Measurements from ENCODE around the gene HK3. TPM values are rescaled to one million over a fixed set of nuclear protein-coding genes. Genes with fewer than 3 reads are reported as not detected.

HK3 gene
- total and polyA plus RNA-seq, 9 of the 15 experiments (the other 6 are each of a cell fraction or from before 2014, with no cell fraction given) = 0.16 TPM; not detected in 8

DNA sequence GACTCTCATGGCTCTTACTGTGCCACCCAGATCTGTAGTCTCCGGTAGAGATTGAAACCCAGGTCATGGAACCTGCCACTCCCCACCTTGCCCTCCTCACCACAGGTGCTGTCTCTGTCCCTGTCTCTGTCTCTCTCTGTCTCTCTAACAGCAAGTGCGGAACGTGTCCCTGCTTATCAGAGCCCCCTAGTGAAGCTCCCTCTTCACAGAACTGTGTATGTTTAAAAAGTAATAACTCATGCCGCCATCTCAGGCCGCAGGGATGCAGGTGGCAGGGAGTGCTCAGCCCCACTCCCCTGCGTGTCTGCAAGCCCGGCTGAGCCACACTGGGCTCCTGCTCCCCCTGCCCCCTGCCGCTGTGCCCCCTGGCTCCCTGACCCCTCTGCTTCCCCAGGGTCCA, 45.0 kb downstream of the HK3 start:
- WGBS (ENCODE audit: insufficient coverage, low coverage, missing lambda C conversion rate) = 4% methylated on average over 7 of the region's 8 CpGs
- CTCF ChIA-PET (ENCODE audit: low intra/inter-chr PET ratio) = no interaction called here
- H3K4me1 ChIP-seq (replicated peaks in 1 of 2; ENCODE audit: control insufficient read depth in 2 of 2, insufficient read depth in 2 of 2, low read length in 2 of 2) = peaks cover 0 to 21% of the 10 kb centered on the region in 2 experiments; a peak in 1 of 5 replicates
- no peaks in the 10 kb centered on the region; the same call in 1 of the 2 replicates for H4K20me1 ChIP-seq (replicated peaks; ENCODE audit: control insufficient read depth, insufficient read depth, low read length)
- H3K9me1 ChIP-seq (ENCODE audit: control insufficient read depth, insufficient read depth, low read length) = peaks cover 3% of the 10 kb centered on the region
- H3K9me3 ChIP-seq (replicated peaks; ENCODE audit: control insufficient read depth, insufficient read depth, low read depth, low read length) = no peaks in the 10 kb centered on the region
- intact Hi-C loops (cut with micrococcal nuclease) (no loop called here), in situ Hi-C loops (cut with MboI) (no loop called here)
- H3K4me2 ChIP-seq (ENCODE audit: insufficient read depth, low read length) = no peak overlapping the region
- no peak overlapping the region for H2AFZ ChIP-seq (ENCODE audit: low read depth, low read length)
- no peaks in the 10 kb centered on the region for H3K79me2 ChIP-seq (ENCODE audit: control insufficient read depth, insufficient read depth, low read length)
- no peaks in the 10 kb centered on the region for H3K36me3 ChIP-seq (ENCODE audit: control insufficient read depth, insufficient read depth, low read length)
- H3K27ac ChIP-seq (ENCODE audit: extremely low read depth, low read depth, low read length) = no peak overlapping the region
- no peak for FAIRE-seq
- POLR2A ChIA-PET = interaction anchor here (0.7 kb wide), 1 partner anchor 288 kb away, joined by 3 read pairs; no protein-coding TSS in a partner anchor
- H3K9ac ChIP-seq (ENCODE audit: insufficient read depth in 1 of 2, low read depth in 2 of 2, low read length in 2 of 2) = no peak overlapping the region
- ATAC-seq = peak; percentile 20; the same call in 1 of the 3 replicates
- H3K27me3 ChIP-seq (ENCODE audit: control insufficient read depth in 2 of 2, insufficient read depth in 2 of 2, low read length in 2 of 2) = peaks cover 40 to 86% of the 10 kb centered on the region in 2 experiments
- DNase-seq (ENCODE audit: extremely low read depth in 1 of 4, low spot score in 3 of 4) = no peak
- BruUV-seq (replicated peaks) = no TSS peak
- H3K4me3 ChIP-seq = no peak overlapping the region
- no peak for TF ChIP-seq ASH1L (IDR thresholded peaks at IDR 0.05; ENCODE audit: borderline replicate concordance, low read depth, partially characterized antibody)
- peak; percentile 34 for TF ChIP-seq MEIS2 (IDR thresholded peaks at IDR 0.05; ENCODE audit: partially characterized antibody)
- TF ChIP-seq CREB1 (IDR thresholded peaks at IDR 0.05) = no peak
- no peak for TF ChIP-seq CREB1 (CRISPR knock-in tag; IDR thresholded peaks at IDR 0.05)
- TF ChIP-seq TCF7 (IDR thresholded peaks at IDR 0.05; ENCODE audit: borderline replicate concordance) = no peak
- no peak for TF ChIP-seq KDM4B (IDR thresholded peaks at IDR 0.05; ENCODE audit: borderline replicate concordance in 2 of 2, low read depth in 1 of 2)

Measured in K562 (cell line).